Measurements from ENCODE around the gene SMG6. TPM values are rescaled to one million over a fixed set of nuclear protein-coding genes. Genes with fewer than 3 reads are reported as not detected.

The SMG6 gene
- total RNA-seq, 1 experiment from 2014 or later, result 28.6 TPM

DNA sequence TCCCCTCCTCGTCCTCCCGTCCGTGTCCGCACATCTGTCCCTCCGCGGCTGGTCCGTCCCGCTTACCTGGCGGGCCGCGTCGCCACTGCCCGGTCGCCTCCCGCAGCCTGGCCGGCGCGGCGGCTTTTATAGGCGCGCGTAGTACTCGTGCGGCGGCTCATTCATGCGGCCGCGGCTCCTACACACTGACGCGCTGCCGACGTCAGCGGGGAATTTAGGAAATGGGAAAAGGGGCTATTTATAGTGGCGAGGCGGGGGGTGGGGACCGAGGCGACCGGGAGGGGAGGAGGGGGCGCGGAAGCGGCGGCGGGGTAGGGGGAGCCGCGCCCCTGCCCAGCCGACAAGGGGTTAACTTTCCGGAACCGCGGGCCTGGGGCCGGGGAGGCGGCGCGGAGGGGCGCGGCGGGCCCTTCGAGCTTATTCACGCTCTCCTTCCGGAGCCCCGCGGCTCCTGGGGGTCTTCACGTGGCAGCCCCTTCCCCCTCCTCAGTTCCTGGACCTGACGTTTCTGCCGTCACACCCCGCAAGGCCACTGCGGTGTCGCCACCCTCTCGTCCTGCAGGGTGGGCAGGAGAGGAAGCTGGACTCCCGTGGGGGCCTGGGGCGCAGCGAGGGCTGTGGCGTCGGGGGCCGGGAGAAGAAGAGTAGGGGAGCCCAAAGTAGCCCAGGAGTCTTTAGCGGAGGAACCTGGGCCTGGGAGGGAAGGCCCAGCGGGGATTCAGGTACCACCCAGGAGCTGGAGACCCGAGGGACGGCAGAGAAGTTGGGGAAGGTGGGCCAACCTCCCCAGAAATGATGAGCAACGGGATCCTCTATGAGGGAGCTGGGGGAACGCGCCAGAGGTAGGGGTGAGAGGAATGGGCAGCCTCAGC lies 252.3 kb downstream of the SMG6 start:
- no CpG with 5 or more reads among the region's 81 CpGs for WGBS (ENCODE audit: extremely low coverage, insufficient read length, low lambda C conversion rate)
- no peak overlapping the region for H3K4ac ChIP-seq (ENCODE audit: low read depth, low read length)
- Mint-ChIP-seq H3K4me1 (peaks cover 8 to 9% of the 10 kb centered on the region in 2 experiments; a peak in 3 of 4 replicates), H3K9me3 (no peaks in the 10 kb centered on the region), H3K27me3 (ENCODE audit: low read depth) (peaks cover 67% of the 10 kb centered on the region), H3K27ac (no peak overlapping the region), H3K36me3 (ENCODE audit: insufficient read depth in 1 of 3, low read depth in 3 of 3) (no peaks in the 10 kb centered on the region; a peak in 2 of 7 replicates), H3K4me3 (peak overlapping the region; percentile 38 to 67)
- H3K9me3 ChIP-seq (ENCODE audit: control insufficient read depth, low read depth, low read length), result no peaks in the 10 kb centered on the region
- no peak overlapping the region for H2BK5ac ChIP-seq (ENCODE audit: insufficient read length, low read length)
- no peak overlapping the region for H4K91ac ChIP-seq (ENCODE audit: insufficient read length, low read depth, low read length)
- no peak overlapping the region; the same call in 1 of the 2 replicates for H3K14ac ChIP-seq (ENCODE audit: insufficient read depth, low read length)
- no peak overlapping the region for H4K5ac ChIP-seq (ENCODE audit: insufficient read length, low read depth, low read length)
- H3K4me2 ChIP-seq (ENCODE audit: insufficient read depth, insufficient read length, low read length), result peak overlapping the region; percentile 17
- no peak overlapping the region; the same call in 1 of the 2 replicates for H2BK15ac ChIP-seq (ENCODE audit: low read depth, low read length)
- H3K27me3 ChIP-seq (ENCODE audit: insufficient read depth, low read length), result peaks cover 51% of the 10 kb centered on the region
- H3K4me1 ChIP-seq (ENCODE audit: insufficient read depth, low read length), result no peaks in the 10 kb centered on the region
- no peak overlapping the region for H3K56ac ChIP-seq (ENCODE audit: insufficient read length, low read depth, low read length)
- no peak overlapping the region for H2BK120ac ChIP-seq (ENCODE audit: low read depth, low read length, poor library complexity, severe bottlenecking)
- TF ChIP-seq, protein P1, sequence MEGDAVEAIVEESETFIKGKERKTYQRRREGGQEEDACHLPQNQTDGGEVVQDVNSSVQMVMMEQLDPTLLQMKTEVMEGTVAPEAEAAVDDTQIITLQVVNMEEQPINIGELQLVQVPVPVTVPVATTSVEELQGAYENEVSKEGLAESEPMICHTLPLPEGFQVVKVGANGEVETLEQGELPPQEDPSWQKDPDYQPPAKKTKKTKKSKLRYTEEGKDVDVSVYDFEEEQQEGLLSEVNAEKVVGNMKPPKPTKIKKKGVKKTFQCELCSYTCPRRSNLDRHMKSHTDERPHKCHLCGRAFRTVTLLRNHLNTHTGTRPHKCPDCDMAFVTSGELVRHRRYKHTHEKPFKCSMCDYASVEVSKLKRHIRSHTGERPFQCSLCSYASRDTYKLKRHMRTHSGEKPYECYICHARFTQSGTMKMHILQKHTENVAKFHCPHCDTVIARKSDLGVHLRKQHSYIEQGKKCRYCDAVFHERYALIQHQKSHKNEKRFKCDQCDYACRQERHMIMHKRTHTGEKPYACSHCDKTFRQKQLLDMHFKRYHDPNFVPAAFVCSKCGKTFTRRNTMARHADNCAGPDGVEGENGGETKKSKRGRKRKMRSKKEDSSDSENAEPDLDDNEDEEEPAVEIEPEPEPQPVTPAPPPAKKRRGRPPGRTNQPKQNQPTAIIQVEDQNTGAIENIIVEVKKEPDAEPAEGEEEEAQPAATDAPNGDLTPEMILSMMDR (conservative IDR thresholded peaks at IDR 0.05), result no peak
- H4K20me1 ChIP-seq (ENCODE audit: control insufficient read depth, insufficient read depth, insufficient read length), result peaks cover 4% of the 10 kb centered on the region
- no peak overlapping the region for H3K23ac ChIP-seq (ENCODE audit: insufficient read length, low read depth, low read length)
- no peak overlapping the region for H2BK20ac ChIP-seq (ENCODE audit: low read depth, low read length, poor library complexity, severe bottlenecking)
- H3K9ac ChIP-seq (ENCODE audit: extremely low read depth, insufficient read length, low read length), result no peak overlapping the region
- no peak overlapping the region for H2BK12ac ChIP-seq (ENCODE audit: insufficient read length, low read depth, low read length)
- H3K18ac ChIP-seq (ENCODE audit: insufficient read length, low read depth, low read length), result no peak overlapping the region
- no peak overlapping the region for H2AFZ ChIP-seq (ENCODE audit: low read length)
- DNase-seq, result peak; percentile 63
- H4K8ac ChIP-seq (replicated peaks; ENCODE audit: insufficient read length, low read depth, low read length), result no peak overlapping the region
- no peaks in the 10 kb centered on the region for H3K79me2 ChIP-seq (ENCODE audit: insufficient read depth, low read length)
- H3T11ph ChIP-seq (ENCODE audit: low read length), result no peak overlapping the region
- peaks cover 6% of the 10 kb centered on the region for H3K23me2 ChIP-seq (ENCODE audit: insufficient read length, low read depth, low read length, poor library complexity, severe bottlenecking)
- H3K27ac ChIP-seq (ENCODE audit: insufficient read length, low read depth, low read length), result no peak overlapping the region
- H2AK5ac ChIP-seq (ENCODE audit: insufficient read length, low read length), result no peak overlapping the region
- no peaks in the 10 kb centered on the region for H3K79me1 ChIP-seq (ENCODE audit: insufficient read depth, low read depth, low read length, poor library complexity, severe bottlenecking)
